ENCODE data around the gene UFM1. TPM values are rescaled to one million over a fixed set of nuclear protein-coding genes. Genes with fewer than 3 reads are reported as not detected.

The UFM1 gene
- total and polyA plus RNA-seq, 2 of the 13 experiments (the other 11 are each of a cell fraction or from before 2014, with no cell fraction given): 42.6 to 47.0 TPM

DNA sequence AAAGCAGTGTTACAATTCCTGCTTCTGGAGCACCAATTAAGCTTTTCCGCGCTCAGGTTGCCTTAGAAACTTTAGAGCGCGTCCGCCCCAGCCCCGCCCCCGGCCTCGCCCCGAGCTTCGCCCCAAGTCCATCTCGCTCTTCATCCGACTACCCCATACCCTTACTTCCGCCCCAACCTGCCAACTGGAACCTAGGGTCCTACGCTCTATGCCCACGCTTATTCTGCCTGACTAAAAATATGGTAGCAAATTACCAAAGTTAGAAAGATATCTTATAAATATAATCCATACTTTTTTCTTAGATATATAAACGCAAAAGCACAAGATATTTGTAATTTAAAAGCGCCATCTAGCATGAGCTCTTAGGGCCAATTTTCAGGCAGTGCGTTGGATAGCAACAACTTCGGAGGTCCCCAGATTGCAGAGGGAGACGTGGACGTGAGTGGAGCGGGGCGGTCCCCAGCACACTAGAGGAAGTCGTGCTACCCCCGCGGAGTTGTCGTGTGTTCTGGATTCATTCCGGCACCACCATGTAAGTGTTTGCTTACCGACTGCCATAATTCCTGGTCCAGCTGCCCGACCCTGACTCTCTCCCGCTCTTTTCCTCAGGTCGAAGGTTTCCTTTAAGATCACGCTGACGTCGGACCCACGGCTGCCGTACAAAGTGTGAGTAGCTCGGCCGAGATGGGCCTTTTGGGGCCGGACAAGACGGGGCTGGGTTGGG is at the start of gene UFM1 (continued):
- TF ChIP-seq, protein P1, sequence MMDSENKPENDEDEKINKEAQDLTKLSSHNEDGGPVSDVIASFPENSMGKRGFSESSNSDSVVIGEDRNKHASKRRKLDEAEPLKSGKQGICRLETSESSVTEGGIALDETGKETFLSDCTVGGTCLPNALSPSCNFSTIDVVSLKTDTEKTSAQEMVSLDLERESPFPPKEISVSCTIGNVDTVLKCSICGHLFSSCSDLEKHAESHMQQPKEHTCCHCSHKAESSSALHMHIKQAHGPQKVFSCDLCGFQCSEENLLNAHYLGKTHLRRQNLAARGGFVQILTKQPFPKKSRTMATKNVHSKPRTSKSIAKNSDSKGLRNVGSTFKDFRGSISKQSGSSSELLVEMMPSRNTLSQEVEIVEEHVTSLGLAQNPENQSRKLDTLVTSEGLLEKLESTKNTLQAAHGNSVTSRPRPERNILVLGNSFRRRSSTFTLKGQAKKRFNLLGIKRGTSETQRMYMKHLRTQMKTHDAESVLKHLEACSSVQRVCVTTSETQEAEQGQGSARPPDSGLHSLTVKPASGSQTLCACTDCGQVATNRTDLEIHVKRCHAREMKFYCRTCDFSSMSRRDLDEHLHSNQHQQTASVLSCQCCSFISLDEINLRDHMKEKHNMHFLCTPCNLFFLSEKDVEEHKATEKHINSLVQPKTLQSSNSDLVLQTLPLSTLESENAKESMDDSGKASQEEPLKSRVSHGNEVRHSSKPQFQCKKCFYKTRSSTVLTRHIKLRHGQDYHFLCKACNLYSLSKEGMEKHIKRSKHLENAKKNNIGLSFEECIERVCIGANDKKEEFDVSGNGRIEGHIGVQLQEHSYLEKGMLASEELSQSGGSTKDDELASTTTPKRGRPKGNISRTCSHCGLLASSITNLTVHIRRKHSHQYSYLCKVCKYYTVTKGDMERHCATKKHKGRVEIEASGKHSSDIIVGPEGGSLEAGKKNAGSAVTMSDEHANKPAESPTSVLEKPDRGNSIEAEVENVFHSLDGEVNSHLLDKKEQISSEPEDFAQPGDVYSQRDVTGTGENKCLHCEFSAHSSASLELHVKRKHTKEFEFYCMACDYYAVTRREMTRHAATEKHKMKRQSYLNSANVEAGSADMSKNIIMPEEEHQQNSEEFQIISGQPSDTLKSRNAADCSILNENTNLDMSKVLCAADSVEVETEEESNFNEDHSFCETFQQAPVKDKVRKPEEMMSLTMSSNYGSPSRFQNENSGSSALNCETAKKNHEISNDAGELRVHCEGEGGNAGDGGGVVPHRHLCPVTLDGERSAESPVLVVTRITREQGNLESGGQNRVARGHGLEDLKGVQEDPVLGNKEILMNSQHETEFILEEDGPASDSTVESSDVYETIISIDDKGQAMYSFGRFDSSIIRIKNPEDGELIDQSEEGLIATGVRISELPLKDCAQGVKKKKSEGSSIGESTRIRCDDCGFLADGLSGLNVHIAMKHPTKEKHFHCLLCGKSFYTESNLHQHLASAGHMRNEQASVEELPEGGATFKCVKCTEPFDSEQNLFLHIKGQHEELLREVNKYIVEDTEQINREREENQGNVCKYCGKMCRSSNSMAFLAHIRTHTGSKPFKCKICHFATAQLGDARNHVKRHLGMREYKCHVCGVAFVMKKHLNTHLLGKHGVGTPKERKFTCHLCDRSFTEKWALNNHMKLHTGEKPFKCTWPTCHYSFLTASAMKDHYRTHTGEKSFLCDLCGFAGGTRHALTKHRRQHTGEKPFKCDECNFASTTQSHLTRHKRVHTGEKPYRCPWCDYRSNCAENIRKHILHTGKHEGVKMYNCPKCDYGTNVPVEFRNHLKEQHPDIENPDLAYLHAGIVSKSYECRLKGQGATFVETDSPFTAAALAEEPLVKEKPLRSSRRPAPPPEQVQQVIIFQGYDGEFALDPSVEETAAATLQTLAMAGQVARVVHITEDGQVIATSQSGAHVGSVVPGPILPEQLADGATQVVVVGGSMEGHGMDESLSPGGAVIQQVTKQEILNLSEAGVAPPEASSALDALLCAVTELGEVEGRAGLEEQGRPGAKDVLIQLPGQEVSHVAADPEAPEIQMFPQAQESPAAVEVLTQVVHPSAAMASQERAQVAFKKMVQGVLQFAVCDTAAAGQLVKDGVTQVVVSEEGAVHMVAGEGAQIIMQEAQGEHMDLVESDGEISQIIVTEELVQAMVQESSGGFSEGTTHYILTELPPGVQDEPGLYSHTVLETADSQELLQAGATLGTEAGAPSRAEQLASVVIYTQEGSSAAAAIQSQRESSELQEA (CRISPR knock-in tag; IDR thresholded peaks at IDR 0.05; ENCODE audit: not compliant biosample characterization): peak; percentile 33
- peak; percentile 71 for TF ChIP-seq KAT8 (CRISPR knock-in tag; IDR thresholded peaks at IDR 0.05)
- no peak for TF ChIP-seq MAF1 (CRISPR knock-in tag; IDR thresholded peaks at IDR 0.05; ENCODE audit: borderline replicate concordance)
- TF ChIP-seq ZNF75D (CRISPR knock-in tag; IDR thresholded peaks at IDR 0.05; ENCODE audit: borderline replicate concordance): no peak
- no peak for TF ChIP-seq MZF1 (CRISPR knock-in tag; IDR thresholded peaks at IDR 0.05; ENCODE audit: borderline replicate concordance)
- TF ChIP-seq, protein P2, sequence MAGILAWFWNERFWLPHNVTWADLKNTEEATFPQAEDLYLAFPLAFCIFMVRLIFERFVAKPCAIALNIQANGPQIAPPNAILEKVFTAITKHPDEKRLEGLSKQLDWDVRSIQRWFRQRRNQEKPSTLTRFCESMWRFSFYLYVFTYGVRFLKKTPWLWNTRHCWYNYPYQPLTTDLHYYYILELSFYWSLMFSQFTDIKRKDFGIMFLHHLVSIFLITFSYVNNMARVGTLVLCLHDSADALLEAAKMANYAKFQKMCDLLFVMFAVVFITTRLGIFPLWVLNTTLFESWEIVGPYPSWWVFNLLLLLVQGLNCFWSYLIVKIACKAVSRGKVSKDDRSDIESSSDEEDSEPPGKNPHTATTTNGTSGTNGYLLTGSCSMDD (CRISPR knock-in tag; IDR thresholded peaks at IDR 0.05): no peak
- TF ChIP-seq ZNF33B (CRISPR knock-in tag; IDR thresholded peaks at IDR 0.05): 0 out of 2 replicates have a peak, but pooled peaks have one; percentile 44
- no peak for TF ChIP-seq ZNF160 (CRISPR knock-in tag; IDR thresholded peaks at IDR 0.05)
- TF ChIP-seq, protein P3, sequence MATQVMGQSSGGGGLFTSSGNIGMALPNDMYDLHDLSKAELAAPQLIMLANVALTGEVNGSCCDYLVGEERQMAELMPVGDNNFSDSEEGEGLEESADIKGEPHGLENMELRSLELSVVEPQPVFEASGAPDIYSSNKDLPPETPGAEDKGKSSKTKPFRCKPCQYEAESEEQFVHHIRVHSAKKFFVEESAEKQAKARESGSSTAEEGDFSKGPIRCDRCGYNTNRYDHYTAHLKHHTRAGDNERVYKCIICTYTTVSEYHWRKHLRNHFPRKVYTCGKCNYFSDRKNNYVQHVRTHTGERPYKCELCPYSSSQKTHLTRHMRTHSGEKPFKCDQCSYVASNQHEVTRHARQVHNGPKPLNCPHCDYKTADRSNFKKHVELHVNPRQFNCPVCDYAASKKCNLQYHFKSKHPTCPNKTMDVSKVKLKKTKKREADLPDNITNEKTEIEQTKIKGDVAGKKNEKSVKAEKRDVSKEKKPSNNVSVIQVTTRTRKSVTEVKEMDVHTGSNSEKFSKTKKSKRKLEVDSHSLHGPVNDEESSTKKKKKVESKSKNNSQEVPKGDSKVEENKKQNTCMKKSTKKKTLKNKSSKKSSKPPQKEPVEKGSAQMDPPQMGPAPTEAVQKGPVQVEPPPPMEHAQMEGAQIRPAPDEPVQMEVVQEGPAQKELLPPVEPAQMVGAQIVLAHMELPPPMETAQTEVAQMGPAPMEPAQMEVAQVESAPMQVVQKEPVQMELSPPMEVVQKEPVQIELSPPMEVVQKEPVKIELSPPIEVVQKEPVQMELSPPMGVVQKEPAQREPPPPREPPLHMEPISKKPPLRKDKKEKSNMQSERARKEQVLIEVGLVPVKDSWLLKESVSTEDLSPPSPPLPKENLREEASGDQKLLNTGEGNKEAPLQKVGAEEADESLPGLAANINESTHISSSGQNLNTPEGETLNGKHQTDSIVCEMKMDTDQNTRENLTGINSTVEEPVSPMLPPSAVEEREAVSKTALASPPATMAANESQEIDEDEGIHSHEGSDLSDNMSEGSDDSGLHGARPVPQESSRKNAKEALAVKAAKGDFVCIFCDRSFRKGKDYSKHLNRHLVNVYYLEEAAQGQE (IDR thresholded peaks at IDR 0.05; ENCODE audit: borderline replicate concordance in 1 of 2, low read depth in 1 of 2, low read length in 2 of 2): peak in 1 of 2 experiments; percentile 39; a peak in 1 of 4 replicates
- TF ChIP-seq ZSCAN9 (CRISPR knock-in tag; IDR thresholded peaks at IDR 0.05; ENCODE audit: borderline replicate concordance): no peak
- TF ChIP-seq MEF2D (CRISPR knock-in tag; IDR thresholded peaks at IDR 0.05): peak; percentile 76
- TF ChIP-seq KLF9 (CRISPR knock-in tag; IDR thresholded peaks at IDR 0.05; ENCODE audit: low read depth): no peak
- TF ChIP-seq, protein P4, sequence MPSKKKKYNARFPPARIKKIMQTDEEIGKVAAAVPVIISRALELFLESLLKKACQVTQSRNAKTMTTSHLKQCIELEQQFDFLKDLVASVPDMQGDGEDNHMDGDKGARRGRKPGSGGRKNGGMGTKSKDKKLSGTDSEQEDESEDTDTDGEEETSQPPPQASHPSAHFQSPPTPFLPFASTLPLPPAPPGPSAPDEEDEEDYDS (CRISPR knock-in tag; IDR thresholded peaks at IDR 0.05): no peak
- no peak for TF ChIP-seq EP300 (IDR thresholded peaks at IDR 0.05; ENCODE audit: low read depth in 2 of 2, low read length in 2 of 2)
- TF ChIP-seq EP300 (CRISPR knock-in tag; IDR thresholded peaks at IDR 0.05; ENCODE audit: borderline replicate concordance): no peak
- TF ChIP-seq ELF4 (CRISPR knock-in tag; IDR thresholded peaks at IDR 0.05; ENCODE audit: borderline replicate concordance): no peak

Measured in HepG2 (cell line).